GM19468 (cell line): ENCODE measurements around the gene COPS3.

Source experiments
- ATAC-seq: cut with Tn5 transposase; IDR thresholded peaks from one replicate; pipeline ENCODE4 v1.9.1; 2021; ENCODE audit warnings: mild to moderate bottlenecking, moderate library complexity, moderate number of reproducible peaks; ENCODE audit not compliant: unreplicated experiment; ENCODE audit errors: extremely low read depth

The COPS3 gene

DNA sequence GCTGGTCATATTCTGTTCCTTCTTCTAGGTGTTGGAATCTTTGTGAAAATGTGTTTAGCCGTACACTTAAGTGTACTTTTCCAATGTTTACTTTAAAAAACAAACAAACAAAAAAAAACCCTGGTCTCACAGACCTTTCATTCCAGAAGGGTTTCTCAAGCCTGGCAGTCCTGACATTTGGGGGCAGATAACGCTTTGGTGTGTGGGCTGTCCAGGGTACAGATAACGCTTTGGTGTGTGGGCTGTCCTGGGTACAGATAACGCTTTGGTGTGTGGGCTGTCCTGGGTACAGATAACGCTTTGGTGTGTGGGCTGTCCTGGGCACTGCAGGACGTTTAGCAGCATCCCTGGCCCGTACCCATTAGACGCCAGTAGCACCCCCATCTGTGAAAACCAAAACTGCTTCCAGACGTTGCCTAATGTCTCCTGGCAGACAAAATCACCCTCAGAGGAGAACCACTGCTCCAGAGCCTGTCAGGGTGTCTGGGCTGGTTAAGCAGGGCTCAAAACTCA, 28.8 kb downstream of the COPS3 start:
- no peak for ATAC-seq

GRCh38 chr17:17246879-17247278, 34.2 kb downstream of the COPS3 start:
- ATAC-seq = no peak

- no peak for ATAC-seq
Measured at GRCh38 chr17:17243163-17243562, 37.9 kb downstream of the COPS3 start.

GRCh38 chr17:17242246-17242645, 38.8 kb downstream of the COPS3 start:
- no peak for ATAC-seq

DNA sequence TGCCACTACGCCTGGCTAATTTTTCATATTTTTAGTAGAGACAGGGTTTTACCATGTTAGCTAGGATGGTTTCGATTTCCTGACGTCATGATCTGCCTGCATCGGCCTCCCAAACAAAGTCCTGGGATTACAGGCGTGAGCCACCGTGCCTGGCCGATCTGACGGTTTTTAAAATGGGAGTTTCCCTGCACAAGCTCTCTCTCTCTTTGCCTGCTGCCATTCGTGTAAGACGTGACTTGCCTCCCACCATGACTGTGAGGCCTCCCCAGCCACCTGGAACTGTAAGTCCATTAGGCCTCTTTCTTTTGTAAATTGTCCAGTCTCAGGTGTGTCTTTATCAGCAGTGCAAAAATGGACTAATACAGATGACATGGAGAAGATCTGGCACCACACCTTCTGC, 39.4 kb downstream of the COPS3 start:
- no peak for ATAC-seq

- no peak for ATAC-seq
Measured at GRCh38 chr17:17239832-17240231, 41.2 kb downstream of the COPS3 start.

- peak; percentile 57 for ATAC-seq
Measured at GRCh38 chr17:17237026-17237799, 43.8 kb downstream of the COPS3 start, which contains the start of gene FLCN. TSS of gene FLCN (minus strand) at chr17:17237168. CDS start at chr17:17228137, 9,031 bp downstream.

- ATAC-seq = no peak
Measured at GRCh38 chr17:17236295-17237025, 44.6 kb downstream of the COPS3 start.

DNA sequence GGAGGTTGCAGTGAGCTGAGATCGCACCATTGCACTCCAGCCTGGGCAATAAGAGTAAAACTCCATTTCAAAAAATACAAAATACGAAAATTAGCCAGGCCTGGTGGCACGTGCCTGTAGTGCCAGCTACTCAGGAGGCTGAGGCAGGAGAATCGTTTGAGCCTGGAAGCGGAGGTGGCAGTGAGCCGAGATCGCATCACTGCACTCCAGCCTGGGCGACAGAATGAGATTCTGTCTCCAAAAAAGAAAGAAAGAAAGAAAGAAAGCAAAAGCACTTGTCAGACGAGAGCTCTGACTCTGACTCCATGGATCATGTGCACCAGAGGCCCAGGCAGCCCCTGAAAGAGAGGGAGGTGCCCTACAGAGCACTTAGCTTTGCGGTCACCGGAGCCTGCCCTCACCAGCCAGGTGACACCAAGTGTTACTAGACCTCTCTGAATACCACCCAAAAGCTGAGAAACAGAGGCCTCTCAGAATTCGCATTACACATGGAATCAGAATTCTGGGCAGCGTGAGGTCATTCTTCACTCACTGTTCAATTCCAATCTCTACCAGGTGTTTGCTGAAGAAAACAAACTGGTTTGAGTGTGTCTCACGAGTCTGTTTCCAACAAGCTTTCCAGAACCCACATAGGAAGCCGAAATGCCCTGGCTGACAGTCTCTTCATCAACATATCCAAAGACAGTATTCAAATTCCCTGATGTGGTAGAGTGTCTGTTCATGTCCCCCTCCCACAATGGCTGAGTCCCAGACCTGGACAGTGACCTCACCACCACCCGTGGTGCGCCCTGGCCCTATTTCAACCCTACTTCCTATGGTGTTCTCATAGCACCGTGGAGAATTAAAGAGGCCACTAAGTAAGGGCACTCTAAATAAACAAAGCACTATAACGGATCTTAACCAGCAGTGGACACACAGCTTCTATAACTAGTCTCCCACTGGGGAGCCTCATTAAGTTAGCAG, 45.6 kb downstream of the COPS3 start:
- no peak for ATAC-seq

- no peak for ATAC-seq
Measured at GRCh38 chr17:17232303-17232621, 48.8 kb downstream of the COPS3 start.

DNA sequence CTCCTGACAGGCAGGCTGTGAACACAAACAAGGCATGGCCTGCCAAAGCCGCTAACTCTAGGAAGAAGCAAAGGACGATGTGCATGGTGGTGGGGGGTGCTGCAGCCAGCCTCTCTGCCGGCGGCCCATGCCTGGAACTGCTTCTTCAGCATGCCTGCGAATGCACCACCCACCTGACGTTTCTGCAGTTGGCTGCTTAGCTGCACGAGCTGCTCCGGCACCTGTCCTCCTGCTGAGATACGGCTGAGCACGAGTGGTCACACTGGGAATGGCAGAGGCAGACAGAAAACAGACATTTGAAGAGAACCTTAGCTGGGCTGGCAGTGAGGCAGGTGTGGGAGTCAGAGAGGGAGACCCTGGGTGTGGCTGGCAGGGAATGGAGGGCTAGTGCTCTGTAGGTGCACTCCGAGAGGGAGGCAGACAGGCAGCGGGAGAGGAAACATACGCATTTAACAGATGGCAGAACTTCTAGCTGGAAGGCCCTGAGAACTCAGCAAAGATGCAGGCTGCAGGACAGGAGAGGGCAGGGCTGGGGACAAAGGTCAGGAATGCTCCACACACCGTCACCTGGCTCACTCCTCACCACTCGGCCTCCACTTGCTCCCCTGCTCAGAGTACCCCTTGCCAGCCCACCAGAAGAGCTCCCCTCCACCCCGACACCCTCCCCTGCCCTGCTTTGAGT, 49.3 kb downstream of the COPS3 start:
- ATAC-seq = no peak

- ATAC-seq = no peak
Measured at GRCh38 chr17:17229416-17230384, 51.3 kb downstream of the COPS3 start.

DNA sequence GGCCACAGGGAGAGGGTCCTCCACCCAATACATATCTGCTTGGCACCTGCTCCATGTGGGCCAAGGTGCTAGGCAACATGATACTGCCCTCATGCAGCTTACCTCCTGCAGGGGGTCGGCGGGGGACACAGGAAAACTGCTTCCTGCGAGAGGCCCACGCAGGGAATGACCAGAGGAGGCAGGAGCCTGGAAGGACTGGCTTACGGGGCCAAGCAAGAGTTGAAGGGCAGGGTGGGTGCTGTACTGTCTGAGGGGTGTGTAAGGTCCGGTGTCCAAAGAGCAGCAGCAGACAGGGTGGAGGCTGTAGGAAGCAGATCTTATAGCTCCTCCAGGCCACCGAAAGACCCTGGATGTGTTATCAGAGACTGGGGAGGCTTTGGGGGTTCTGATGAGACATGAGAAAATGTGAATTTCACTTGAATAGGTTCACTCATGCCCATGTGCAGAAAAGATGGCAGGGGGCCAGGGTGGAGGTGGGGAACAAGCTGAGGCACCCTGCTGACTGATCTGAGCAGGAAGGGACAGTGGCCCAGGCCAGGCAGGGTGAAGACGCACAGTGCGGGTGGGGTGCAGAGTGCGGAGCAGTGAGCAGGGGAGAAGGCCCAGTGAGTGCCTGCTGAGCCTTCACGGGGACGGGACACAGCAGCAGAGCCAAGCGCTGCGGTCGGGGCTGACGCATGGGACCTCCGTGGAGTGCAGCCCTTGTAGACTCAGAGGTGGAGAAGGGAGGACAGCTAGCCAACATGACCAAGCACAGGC, 52.3 kb downstream of the COPS3 start:
- ATAC-seq = no peak

GRCh38 chr17:17227608-17228520, 53.2 kb downstream of the COPS3 start:
- no peak for ATAC-seq

GRCh38 chr17:17226451-17227265, 54.4 kb downstream of the COPS3 start:
- no peak for ATAC-seq

GRCh38 chr17:17225901-17226300, 55.1 kb downstream of the COPS3 start:
- no peak for ATAC-seq
